Activated naive CD4-positive, alpha-beta T cell treated with anti-CD3 and anti-CD28 coated beads, Interleukin-2, amount 50 U/mL, for 24 hours (primary cell): Measurements from ENCODE around the gene ZBTB11.
A peak's percentile ranks its signal among the peaks of the same experiment; 100 is the strongest.
"Not testable (repeated sequence)": the region's sequence is repeated elsewhere in the genome, so short reads cannot be mapped to it uniquely, and the experiment has no call there.

Source experiments
- H3K27ac Mint-ChIP-seq: one replicate; pipeline ENCODE4 v1.8.0; 2021; ENCODE audit warnings: mild to moderate bottlenecking, mixed read lengths
- H3K27me3 Mint-ChIP-seq: one replicate; pipeline ENCODE4 v1.8.0; 2021; ENCODE audit warnings: mixed read lengths
- H3K36me3 Mint-ChIP-seq: one replicate; pipeline ENCODE4 v1.8.0; 2021; ENCODE audit warnings: mixed read lengths
- H3K4me1 Mint-ChIP-seq: one replicate; pipeline ENCODE4 v1.8.0; 2021; ENCODE audit warnings: mixed read lengths
- H3K4me3 Mint-ChIP-seq: one replicate; pipeline ENCODE4 v1.8.0; 2021; ENCODE audit warnings: mild to moderate bottlenecking, mixed read lengths
- H3K9me3 Mint-ChIP-seq: one replicate; pipeline ENCODE4 v1.8.0; 2021; ENCODE audit warnings: mixed read lengths

Gene ZBTB11, protein sequence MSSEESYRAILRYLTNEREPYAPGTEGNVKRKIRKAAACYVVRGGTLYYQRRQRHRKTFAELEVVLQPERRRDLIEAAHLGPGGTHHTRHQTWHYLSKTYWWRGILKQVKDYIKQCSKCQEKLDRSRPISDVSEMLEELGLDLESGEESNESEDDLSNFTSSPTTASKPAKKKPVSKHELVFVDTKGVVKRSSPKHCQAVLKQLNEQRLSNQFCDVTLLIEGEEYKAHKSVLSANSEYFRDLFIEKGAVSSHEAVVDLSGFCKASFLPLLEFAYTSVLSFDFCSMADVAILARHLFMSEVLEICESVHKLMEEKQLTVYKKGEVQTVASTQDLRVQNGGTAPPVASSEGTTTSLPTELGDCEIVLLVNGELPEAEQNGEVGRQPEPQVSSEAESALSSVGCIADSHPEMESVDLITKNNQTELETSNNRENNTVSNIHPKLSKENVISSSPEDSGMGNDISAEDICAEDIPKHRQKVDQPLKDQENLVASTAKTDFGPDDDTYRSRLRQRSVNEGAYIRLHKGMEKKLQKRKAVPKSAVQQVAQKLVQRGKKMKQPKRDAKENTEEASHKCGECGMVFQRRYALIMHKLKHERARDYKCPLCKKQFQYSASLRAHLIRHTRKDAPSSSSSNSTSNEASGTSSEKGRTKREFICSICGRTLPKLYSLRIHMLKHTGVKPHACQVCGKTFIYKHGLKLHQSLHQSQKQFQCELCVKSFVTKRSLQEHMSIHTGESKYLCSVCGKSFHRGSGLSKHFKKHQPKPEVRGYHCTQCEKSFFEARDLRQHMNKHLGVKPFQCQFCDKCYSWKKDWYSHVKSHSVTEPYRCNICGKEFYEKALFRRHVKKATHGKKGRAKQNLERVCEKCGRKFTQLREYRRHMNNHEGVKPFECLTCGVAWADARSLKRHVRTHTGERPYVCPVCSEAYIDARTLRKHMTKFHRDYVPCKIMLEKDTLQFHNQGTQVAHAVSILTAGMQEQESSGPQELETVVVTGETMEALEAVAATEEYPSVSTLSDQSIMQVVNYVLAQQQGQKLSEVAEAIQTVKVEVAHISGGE

DNA sequence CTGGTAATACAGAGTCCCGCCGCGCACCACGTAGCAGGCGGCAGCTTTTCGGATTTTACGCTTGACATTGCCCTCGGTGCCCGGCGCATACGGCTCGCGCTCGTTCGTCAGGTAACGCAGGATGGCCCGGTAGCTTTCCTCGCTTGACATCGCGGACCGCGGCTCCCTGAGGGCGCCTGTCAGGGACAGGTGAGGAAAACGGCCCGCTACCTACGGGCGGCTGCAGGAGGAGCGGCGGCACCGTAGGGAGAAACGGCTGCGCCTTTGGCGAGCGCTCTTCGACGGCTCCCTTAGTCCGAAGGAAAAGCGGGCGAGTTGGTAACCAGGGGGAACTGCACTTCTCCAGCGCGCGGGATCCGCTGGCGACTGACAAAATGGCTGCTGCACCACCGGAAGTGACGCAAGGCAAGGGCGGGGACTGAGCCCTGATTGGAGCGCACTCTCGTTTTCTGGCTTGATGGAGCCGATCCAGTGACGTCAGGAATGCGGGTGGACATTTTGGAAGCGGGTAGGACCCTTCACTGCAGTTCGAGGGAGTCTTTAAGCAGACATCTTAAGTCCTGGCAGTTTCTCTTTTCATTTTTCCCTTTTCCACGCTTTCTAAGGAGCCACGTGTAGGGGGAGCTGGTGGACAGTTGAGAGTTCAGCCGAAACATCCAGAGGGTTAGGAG, at the start of gene ZBTB11:
Gene ZBTB11 (minus strand): TSS at position 368 of the 671 bp plus-strand sequence. CDS start 218 bp downstream, at position 150.
- H3K4me1 Mint-ChIP-seq = peaks cover 50% of the 10 kb centered on the region
- H3K36me3 Mint-ChIP-seq = peaks cover 16% of the 10 kb centered on the region
- H3K27me3 Mint-ChIP-seq = no peaks in the 10 kb centered on the region
- peak within 1 kb of the TSS; percentile 96 for H3K27ac Mint-ChIP-seq
- H3K4me3 Mint-ChIP-seq = peak within 1 kb of the TSS; percentile 96
- no peaks in the 10 kb centered on the region for H3K9me3 Mint-ChIP-seq

DNA sequence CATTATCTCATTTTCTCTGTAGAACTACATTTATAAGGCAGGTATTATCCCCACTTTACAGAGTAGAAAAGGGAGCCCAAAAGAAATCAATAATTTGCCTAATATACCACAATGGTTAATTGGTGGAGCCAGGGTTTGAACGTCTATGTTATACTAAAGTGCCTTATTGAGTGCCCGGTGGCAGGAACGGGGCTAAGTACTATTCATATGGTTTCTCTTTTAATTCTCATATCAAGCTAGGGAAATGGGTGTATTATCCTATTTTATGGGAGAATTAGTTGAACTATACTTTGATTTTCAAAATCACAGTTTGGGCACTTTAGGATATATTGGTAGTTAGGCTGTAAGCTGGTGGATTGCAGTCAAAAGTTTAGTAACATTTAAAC, 49.0 kb upstream of the ZBTB11 start:
- no peak overlapping the region for H3K27ac Mint-ChIP-seq
- peaks cover 40% of the 10 kb centered on the region for H3K4me1 Mint-ChIP-seq
- H3K27me3 Mint-ChIP-seq = no peaks in the 10 kb centered on the region
- peaks cover 7% of the 10 kb centered on the region for H3K36me3 Mint-ChIP-seq
- H3K4me3 Mint-ChIP-seq = peak overlapping the region; percentile 94
- H3K9me3 Mint-ChIP-seq = no peaks in the 10 kb centered on the region

DNA sequence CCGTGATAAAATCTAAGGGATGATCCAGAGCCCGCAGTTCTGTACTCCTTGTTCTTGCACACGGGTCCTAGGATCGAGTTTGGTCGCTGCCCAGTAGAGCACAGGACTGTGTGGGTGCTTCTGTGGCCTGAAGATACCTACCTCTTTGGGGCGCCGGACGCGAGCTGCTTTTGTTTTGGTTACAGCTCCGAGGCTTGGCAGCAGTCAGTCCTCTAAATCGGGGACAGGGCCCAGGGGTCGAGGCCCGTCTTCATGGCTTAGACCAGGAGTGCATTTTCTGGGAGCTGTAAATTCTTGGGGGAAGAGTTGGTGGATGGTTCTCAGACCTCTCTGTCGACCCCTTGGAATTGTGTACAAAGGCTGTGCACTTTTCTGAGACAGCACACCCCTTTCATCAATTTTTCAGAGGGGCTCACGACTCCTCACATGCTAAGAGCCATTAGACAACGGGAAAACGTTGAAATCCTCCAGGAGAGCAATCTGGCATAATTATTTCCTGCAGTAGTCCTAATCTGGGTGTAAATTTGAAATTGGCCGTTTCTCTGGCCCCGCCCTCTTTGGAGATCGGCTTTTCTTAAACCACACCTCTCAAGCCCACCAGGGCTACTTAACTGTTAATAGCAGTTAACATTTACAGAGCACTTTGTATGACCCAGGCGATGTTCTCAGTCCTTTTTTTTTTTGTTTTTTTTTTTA, 48.4 kb upstream of the ZBTB11 start:
- Mint-ChIP-seq H3K9me3 (no peaks in the 10 kb centered on the region), H3K4me1 (peaks cover 43% of the 10 kb centered on the region), H3K36me3 (peaks cover 7% of the 10 kb centered on the region), H3K27me3 (no peaks in the 10 kb centered on the region), H3K4me3 (peak overlapping the region; percentile 94), H3K27ac (peak overlapping the region; percentile 97)

DNA sequence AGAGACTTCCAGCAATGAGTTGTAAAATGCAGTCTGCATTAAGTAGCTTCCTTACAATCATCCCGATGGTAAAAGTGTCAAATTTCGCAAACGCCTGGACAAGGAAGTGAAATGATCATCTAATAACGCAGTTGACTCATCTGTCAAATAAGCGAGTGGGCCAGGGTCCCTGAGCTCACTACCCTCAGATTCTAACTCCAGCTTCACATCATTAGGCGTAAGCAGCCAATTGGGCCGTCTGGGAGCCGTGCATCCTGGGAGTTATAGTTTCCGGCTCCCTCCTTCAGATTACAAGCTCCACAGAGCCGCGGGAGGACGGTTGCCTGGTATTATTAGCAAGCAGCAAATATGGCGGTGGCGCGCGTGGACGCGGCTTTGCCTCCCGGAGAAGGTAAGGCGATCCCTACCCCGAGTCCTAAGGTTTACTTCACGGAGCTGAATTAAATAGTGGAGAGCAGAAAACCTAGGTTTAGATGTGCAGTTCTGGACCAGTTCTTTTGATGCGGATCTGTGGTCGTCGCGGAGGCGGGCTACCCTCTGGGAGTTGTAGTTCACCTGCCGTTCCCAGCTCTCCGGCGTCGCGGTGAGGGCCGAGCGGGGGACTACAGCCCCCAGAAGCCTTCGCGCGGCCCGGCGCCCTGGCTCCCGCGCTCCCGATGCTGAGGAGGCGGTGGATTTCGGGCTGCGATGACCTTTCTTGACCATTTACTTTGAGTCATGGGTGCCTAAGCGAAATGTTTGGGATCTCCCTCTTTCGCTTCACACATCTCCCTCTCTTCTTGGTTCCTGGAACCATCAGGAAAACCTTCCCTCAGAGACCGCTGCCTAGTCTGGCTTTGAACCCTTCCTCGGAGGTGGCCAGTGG, 47.6 kb upstream of the ZBTB11 start, which contains the start of gene CEP97:
Gene CEP97 (plus strand): TSS at position 286 of the 865 bp plus-strand sequence. CDS start 63 bp downstream, at position 349.
- Mint-ChIP-seq H3K4me1 (peaks cover 48% of the 10 kb centered on the region), H3K27ac (peak within 1 kb of the TSS; percentile 97), H3K27me3 (no peaks in the 10 kb centered on the region), H3K9me3 (no peaks in the 10 kb centered on the region), H3K4me3 (peak within 1 kb of the TSS; percentile 94), H3K36me3 (peaks cover 7% of the 10 kb centered on the region)

DNA sequence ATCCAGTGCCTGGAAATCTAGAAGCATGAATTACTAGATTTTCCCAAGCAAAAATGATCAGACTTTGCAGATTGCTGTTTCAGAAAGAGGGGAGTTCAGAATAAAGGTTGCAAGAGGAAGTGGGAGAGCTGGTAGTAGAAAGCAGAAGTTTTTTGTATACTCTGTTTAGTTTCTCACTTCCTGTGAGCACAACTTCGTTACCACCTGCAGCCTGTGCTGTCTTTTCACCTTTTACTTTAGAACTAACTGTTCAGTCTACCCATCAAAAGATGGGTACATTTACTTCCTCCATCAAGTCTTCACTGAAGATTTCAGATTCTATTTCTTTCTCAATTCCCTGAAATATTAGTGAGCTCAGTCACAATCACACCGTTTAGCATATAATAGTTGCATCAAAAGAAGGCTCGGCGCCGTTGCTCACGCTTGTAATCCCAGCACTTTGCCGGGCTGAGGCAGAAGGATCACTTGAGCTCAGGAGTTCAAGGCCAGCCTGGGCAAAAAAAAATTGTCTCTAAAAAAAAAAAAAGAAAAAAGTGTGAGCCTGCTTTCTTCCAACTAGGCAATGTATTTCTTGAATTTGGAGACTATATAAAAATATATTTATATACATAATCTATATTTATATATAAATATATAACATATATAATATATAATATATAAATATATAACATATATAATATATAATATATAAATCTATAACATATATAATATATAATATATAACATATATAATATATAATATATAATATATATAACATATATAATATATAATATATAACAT, 45.7 kb upstream of the ZBTB11 start:
- peaks cover 4% of the 10 kb centered on the region for H3K36me3 Mint-ChIP-seq
- no peaks in the 10 kb centered on the region for H3K27me3 Mint-ChIP-seq
- no peaks in the 10 kb centered on the region for H3K9me3 Mint-ChIP-seq
- peaks cover 48% of the 10 kb centered on the region for H3K4me1 Mint-ChIP-seq
- H3K27ac Mint-ChIP-seq = peak overlapping the region; percentile 88
- peak overlapping the region; percentile 61 for H3K4me3 Mint-ChIP-seq

DNA sequence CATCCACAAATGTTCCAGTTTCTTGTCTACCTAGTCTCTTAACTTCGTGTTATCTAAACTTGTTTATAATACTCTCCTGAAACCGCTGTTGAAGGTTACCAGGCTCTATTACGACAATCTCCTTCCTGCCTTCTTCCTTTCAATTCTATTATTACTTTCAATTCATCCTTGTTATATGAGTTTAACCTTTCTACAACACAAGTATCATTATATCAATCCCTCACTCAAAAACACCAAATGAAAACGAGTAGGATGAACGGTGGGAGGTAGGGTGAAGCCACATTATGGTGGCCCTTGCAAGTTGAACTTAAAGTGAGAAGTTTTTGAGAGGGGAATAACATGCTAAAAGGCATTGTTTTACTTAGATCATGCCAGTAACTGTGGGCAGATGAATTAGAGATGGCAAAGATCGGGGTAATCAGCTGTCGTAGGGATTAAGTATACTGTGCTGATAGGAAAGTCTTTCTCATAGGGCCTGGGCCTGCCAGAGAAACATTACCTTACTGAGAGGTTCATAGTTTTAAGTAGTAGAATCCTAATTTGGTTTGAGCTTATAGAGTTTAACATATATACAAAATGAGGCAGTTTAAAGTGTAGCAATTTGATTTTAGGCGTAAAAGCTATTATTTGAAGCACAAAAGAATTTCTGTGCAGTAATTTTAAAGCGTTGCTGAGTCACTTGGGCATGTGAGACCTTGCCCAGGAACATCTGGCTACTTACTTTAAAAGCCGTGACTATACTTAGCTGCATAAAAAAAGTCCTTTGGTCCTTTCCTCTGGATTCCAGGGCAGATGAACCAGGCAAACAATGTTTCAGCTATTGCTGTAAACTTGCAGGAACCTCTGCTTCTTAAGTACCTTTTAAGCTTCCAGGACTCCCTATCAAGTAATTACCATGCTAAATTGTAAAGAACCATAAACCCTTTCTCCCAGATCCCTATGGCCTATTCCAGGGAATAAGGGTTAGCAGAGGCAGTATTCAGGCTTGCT, 44.2 kb upstream of the ZBTB11 start:
- Mint-ChIP-seq H3K4me3 (peak overlapping the region; percentile 62), H3K27me3 (no peaks in the 10 kb centered on the region), H3K36me3 (no peaks in the 10 kb centered on the region), H3K4me1 (peaks cover 43% of the 10 kb centered on the region), H3K9me3 (no peaks in the 10 kb centered on the region), H3K27ac (peak overlapping the region; percentile 88)

DNA sequence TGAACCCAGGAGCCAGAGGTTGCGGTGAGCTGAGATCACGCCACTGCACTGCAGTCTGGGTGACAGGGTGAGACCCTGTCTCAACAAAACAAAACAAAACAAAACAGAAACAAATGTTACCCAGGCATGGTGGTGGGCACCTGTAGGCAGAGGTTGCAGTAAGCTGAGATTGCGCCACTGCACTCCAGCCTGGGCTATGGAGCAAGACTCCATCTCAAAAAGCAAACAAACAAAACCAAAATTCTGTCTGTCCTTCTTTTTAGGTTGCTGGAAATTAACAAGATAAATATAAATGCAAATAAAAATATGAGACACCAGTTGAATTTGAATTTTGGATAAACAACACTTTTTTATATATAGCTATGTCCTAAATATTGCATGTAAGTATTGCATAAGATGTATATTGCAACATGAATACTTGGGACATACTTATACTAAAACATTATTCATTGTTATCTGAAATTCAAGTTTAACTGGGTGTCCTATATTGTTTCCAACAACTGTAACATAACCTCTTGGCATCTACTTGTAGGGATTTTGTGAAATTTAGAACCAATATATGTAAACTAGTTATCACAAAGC, 42.8 kb upstream of the ZBTB11 start:
- H3K4me3 Mint-ChIP-seq = no peak overlapping the region
- H3K27ac Mint-ChIP-seq = no peak overlapping the region
- H3K9me3 Mint-ChIP-seq = no peaks in the 10 kb centered on the region
- no peaks in the 10 kb centered on the region for H3K36me3 Mint-ChIP-seq
- H3K27me3 Mint-ChIP-seq = no peaks in the 10 kb centered on the region
- peaks cover 34% of the 10 kb centered on the region for H3K4me1 Mint-ChIP-seq

DNA sequence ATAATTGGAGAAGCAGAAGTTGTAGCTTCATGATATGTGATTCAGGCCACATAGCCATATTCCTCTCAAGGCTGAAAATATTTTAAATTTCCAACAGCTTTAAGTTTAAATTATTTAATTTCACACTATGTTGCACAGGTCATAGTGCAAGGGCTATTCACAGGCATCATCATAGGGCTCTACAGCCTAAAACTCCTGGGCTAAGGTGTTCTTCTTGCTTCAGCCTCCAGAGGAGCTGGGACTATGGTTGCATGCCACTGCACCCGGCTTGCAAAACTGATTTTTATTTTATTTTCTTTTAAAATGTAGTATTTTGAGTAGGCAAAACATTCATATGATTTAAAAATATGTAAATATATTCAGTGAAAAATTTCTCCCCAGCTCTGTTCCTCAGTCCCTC, 41.5 kb upstream of the ZBTB11 start:
- H3K27ac Mint-ChIP-seq = no peak overlapping the region
- peaks cover 27% of the 10 kb centered on the region for H3K4me1 Mint-ChIP-seq
- H3K9me3 Mint-ChIP-seq = no peaks in the 10 kb centered on the region
- no peaks in the 10 kb centered on the region for H3K27me3 Mint-ChIP-seq
- H3K4me3 Mint-ChIP-seq = no peak overlapping the region
- no peaks in the 10 kb centered on the region for H3K36me3 Mint-ChIP-seq

DNA sequence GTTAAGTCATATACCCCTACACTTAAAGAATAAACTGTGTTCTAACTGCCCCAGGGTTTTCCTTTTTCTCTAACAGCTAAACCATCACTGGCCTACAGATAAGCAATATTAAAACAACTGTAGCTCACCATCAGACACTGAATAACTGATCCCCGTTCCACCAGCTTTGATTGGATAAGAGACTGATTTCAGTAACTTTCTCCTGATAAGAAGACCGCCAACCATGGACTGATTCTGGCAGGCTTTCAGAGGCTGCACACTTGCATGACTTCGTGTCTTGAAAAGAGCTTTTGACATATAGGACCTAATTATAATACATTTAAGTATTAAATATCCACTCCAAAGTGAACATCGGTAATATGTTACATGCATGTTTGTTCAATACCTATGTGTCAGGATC, 32.2 kb upstream of the ZBTB11 start:
- no peak overlapping the region for H3K27ac Mint-ChIP-seq
- H3K4me1 Mint-ChIP-seq = no peaks in the 10 kb centered on the region
- H3K27me3 Mint-ChIP-seq = no peaks in the 10 kb centered on the region
- no peaks in the 10 kb centered on the region for H3K36me3 Mint-ChIP-seq
- no peak overlapping the region for H3K4me3 Mint-ChIP-seq
- no peaks in the 10 kb centered on the region for H3K9me3 Mint-ChIP-seq

DNA sequence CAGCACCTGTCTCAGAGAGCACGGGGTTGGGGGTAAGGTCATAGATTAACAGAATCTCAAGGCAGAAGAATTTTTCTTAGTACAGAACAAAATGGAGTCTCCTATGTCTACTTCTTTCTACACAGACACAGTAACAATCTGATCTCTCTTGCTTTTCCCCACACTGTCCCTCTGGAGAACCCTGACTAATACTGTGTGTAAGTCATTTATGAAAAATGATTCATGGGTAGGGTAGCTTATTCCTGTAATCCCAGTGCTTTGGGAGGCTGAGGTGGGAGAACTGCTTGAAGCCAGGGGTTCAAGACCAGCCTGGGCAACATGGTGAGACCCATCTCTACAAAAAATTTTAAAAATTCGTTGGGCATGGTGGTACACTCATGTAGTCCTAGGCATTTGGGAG, 27.7 kb upstream of the ZBTB11 start:
- H3K27me3 Mint-ChIP-seq, H3K27ac Mint-ChIP-seq, H3K4me1 Mint-ChIP-seq, H3K36me3 Mint-ChIP-seq, H3K9me3 Mint-ChIP-seq, H3K4me3 Mint-ChIP-seq: not testable (repeated sequence)

DNA sequence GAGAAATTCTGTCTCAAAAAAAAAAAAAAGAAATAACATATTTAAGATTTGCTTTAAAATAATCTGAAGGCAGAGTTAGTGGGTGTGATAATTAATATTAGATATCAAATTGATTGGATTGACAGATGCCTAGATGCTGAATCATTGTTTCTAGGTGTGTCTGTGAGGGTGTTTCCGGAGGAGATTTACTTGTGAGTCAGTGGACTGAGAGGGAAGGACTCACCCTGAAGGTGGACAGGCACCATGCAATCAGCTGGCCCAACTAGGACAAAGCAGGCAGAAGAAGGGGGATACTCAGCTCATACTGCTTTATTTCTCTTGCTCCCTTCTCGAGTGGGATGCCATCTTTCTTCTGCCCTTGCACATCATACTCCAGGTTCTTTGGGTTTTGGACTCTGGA, 26.2 kb upstream of the ZBTB11 start:
- no peak overlapping the region for H3K4me3 Mint-ChIP-seq
- no peaks in the 10 kb centered on the region for H3K27me3 Mint-ChIP-seq
- no peaks in the 10 kb centered on the region for H3K36me3 Mint-ChIP-seq
- no peaks in the 10 kb centered on the region for H3K9me3 Mint-ChIP-seq
- H3K27ac Mint-ChIP-seq = no peak overlapping the region
- H3K4me1 Mint-ChIP-seq = no peaks in the 10 kb centered on the region

DNA sequence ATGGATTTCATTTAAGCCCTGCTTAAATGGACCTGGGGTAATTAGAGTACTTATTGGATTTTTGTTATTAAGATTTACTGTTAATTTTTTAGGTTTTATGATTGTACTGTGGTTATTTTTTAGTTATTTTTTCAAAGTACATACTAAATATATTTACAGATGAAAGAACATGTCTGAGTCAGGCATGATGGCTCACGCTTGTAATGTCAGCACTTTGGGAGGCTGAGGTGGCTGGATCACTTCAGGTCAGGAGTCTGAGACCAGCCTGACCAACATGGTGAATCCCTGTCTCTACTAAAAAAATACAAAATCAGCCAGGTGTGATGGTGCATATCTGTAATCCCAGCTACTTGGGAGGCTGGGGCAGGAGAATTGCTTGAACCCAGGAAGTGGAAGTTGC, 25.8 kb upstream of the ZBTB11 start:
- no peak overlapping the region for H3K4me3 Mint-ChIP-seq
- no peaks in the 10 kb centered on the region for H3K4me1 Mint-ChIP-seq
- H3K27me3 Mint-ChIP-seq = no peaks in the 10 kb centered on the region
- H3K36me3 Mint-ChIP-seq = no peaks in the 10 kb centered on the region
- no peaks in the 10 kb centered on the region for H3K9me3 Mint-ChIP-seq
- no peak overlapping the region for H3K27ac Mint-ChIP-seq
